GM21717 (cell line): Measurements from ENCODE around the gene TPM1.
"Not testable (repeated sequence)": the region's sequence is repeated elsewhere in the genome, so short reads cannot be mapped to it uniquely, and the experiment has no call there.

Source experiments
- ATAC-seq: cut with Tn5 transposase; IDR thresholded peaks from one replicate; pipeline ENCODE4 v1.9.1; 2021; ENCODE audit warnings: mild to moderate bottlenecking, moderate library complexity; ENCODE audit not compliant: unreplicated experiment

TPM1 gene

DNA sequence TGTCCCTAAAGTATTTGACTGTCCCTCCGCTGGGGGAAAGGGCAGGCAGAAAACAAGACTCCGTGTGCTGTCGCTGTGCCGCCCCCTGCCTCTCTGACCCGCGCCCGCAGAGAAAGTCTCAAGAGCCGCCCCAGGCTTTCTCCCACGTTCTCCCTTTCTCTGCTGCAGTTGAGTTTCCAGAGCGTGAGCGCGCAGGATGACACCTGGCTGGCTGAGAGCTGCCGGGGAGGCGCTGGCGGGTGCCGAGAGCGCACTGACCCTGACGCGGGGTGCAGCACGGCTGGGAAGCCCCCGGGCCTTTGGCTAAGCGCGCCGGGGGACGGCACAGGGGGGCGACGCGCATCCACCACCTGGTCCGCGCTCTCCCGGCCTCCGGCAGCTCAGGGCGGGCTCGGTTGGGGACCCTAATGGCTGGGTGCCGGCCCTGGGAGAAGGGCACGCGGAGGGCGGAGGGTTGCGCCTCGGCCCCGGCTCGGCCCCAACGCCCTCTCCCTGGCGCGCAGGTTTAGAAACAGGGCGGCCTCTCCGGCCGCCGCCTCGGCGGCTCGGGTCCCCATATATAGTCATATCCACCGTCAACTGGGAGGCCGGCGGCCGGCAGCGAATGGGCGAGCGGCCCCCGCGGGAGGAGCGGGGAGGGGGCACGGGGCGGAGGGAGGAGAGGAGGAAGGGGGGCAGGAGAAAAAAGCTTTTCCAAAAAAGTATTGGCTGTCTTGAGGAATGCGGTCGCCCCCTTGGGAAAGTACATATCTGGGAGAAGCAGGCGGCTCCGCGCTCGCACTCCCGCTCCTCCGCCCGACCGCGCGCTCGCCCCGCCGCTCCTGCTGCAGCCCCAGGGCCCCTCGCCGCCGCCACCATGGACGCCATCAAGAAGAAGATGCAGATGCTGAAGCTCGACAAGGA is at the start of gene TPM1:
Gene TPM1 (plus strand): TSS at position 774 of the 903 bp plus-strand sequence. CDS start 83 bp downstream, at position 857.
- ATAC-seq: no peak

DNA sequence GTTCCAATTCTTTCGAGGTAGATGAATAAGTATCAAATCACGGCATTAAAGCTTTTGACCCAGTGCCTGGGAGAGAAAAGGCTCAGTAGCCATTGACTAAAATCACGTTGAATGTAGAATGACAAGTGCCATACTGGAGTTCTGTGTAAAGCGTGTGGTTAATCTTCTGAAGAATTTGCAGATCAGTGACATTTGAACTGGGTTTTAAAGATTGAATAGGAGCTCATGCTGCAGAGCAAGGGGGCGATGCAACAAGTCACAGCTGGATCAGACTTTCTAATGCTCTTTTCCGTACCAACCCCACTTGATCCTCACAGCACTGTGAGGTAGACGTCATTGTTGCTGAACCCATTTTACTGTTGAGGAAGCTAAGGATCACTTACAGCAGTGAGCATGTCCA is 49.5 kb upstream of the TPM1 start:
- no peak for ATAC-seq

DNA sequence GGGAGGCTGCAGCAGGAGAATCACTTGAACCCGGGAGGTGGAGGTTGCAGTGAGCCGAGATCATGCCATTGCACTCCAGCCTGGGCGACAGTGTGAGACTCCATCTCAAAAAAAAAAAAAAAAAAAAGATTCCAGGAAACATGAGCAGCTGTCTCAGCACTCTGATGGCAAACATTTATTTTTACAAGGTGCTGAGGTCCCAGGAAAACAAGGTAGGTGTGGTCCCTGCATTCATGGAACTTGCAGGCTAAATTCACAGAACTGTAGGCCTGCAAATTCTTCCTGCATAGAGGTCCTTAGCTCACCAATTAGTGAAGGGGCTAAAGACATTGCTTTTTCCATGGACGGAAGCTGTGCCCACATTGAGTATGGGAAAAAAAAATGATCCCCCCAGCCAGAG is 48.9 kb upstream of the TPM1 start:
- not testable (repeated sequence) for ATAC-seq

DNA sequence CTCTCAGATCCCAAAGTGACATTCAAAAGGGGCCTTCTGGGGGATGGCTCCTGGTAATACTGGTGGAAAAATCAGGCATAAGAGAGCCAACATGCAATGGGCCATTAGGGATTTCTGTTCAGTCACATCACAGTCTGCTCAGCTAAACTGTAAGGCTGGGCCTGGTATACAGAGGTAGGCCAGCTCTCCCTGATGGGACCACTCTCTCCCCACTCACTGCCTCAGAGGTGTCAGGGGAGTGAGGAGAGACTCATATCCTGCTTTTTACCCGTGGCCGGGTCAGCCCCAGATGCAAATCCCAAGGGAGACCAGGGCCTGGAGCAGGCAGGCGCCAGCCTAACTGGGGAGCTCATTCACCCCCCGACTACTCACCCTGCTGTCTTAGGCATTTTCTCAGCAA is 48.1 kb upstream of the TPM1 start:
- no peak for ATAC-seq

DNA sequence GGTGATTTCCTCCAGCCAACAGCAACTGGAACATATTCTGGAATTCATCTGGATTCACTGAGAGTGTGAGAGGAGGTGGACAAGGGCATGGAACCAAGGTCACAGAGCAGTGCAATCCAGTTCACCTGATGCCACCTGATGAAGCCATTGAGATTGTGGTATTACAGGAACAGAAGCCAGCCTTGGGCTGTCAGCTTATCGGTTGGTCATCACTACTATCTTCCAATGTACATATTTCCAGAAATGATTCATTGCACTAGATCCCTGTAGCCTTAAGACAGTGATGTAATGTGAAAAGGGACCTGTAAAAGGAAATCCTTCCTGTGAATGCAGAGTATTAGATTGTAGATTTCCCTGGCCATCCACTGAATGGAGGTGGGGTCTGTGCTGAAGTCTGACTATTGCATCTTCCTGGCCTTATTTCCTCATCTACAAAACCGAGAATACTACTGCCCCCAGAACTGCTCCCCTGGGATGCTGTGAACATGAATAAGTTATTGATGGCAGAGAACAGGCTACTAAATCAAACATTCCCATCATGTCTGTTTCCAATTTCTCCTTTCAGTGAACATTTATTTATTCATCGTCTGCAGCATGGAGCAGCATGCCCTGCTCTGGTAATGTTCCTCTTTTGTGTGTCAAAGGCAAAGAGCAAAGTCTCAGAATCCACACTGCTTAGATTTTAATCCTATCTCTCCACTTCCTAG is 47.4 kb upstream of the TPM1 start:
- no peak for ATAC-seq

DNA sequence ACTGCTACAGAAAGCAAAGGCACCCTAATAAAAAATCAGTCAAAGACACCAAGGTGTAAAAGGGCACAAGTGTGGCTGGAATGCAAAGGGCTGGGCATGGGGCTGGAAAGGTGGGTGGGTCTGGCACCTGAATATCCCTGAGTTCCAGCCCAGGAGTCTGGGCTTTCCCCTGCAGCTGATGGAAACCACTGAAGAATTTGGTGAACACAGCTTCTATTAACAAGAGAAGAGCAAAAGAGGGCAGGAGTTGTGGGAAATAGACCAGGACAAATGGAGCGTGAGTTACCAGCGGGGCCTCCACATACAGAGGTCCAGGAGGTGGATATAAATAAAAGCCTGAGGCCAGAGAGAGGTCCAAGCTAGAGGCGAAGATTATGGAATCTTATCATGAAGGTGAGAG is 45.1 kb upstream of the TPM1 start:
- ATAC-seq: no peak

DNA sequence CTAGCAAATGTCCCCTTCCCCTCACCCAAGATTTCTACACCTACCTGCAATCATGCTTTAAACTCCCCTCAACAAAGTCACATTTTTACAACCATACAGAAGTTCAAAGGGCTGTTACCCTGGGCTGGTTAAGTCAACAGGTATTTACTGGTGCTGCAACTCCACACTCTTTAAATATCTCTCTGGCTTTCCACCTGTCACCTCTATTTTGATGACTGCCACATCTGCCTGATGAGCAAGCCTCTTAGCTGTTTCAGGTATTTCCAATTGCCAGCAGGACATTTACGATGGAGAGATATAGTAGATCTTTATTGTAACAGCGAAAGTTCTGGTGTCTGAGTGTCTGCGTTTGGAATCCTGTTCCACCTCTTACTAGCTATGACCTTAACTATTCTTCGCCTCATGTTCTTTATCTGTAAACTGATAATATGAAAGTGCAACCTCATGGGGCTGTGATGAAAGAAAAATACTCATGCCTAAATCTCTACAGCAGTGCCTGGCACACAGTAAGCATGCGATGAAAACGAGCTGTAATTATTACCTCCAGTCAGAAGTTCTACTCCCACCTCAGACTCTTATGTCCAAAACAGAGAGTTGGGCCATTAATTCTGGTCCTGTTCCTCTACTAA is 44.2 kb upstream of the TPM1 start:
- no peak for ATAC-seq

DNA sequence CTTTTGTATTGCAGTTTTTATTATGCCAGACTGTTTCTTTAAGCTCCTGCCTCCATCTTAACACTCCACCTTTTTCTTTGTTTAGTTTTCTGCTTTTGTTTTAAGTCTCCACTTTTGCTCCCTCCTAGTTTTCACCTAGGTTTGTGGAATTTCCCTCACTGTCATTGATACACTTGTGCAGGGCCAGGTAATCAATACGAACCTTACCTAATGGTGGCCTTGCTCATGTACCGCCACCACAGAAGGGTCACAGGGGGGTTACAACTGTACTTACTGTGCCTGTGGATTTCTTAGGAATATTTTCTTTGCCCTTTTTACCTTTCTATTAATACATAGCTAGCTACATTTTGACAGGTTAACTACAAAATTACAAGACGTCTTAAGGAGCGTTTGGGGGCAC is 43.4 kb upstream of the TPM1 start:
- ATAC-seq: no peak

DNA sequence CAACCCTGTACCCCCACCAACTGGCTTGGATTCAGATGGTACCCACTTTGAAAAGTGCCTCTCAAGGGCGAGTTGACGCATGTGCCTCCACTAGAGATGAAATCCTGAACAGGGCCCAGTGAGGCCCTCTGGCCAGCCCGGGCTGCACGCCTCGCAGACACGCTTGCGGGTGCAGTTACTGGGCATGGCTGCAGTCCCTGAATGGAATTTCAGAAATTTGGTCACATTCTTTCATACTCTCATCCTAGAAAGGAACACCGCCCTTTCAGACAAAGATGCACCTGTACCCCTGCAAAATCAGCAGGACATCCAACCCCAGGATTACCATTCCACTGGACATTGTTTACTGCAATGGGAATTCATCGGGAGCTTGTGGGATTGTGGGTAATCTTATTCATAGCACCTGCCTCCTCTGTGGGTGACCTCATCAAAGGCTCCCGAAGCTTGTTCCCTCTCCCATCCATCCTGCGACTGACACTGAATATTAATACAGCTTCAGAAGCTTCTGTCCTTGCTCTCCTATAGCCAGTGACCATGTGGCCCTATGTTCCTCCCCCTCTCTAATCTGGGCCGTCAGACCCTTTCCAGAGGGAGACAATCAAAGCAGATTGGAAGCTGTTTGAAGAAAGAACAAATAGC is 42.5 kb upstream of the TPM1 start:
- no peak for ATAC-seq

DNA sequence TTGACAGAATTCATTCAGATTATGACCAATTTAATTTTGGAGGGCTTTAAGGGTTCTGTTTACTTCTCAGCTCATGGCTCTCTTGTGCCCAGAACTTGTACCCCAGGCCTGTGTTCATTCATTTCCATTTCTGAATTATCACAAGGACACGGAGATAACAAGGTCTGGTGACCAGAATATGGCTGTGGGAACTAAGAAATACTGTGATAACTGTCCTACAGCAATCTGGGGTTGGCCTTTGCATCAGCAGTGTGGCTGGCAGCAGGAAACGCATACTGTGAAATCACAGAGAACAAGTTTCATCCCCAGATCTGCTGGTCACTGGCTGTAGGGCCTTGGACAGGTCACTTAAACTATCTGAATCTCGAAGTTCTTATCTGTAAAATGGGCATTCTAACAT is 41.8 kb upstream of the TPM1 start:
- no peak for ATAC-seq

DNA sequence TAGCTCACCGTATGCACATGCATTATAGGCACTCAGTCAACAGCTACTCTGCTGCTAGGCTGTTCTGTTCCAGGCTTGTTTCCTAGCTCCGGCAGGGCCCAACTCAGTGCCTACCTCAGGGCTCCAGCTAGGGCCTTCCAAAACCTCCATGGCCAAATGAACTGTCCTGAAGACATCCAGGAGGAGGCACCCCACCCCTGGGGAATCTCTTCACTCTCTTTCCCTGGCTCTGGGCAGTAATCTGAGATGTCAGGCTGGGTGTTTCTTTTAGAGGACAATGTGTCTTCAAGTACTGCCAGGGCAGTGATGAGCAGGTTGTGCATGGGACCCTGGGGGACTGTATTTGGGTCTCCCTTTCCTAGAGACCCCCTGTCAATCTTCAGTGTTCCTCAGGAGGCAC is 38.3 kb upstream of the TPM1 start:
- no peak for ATAC-seq

DNA sequence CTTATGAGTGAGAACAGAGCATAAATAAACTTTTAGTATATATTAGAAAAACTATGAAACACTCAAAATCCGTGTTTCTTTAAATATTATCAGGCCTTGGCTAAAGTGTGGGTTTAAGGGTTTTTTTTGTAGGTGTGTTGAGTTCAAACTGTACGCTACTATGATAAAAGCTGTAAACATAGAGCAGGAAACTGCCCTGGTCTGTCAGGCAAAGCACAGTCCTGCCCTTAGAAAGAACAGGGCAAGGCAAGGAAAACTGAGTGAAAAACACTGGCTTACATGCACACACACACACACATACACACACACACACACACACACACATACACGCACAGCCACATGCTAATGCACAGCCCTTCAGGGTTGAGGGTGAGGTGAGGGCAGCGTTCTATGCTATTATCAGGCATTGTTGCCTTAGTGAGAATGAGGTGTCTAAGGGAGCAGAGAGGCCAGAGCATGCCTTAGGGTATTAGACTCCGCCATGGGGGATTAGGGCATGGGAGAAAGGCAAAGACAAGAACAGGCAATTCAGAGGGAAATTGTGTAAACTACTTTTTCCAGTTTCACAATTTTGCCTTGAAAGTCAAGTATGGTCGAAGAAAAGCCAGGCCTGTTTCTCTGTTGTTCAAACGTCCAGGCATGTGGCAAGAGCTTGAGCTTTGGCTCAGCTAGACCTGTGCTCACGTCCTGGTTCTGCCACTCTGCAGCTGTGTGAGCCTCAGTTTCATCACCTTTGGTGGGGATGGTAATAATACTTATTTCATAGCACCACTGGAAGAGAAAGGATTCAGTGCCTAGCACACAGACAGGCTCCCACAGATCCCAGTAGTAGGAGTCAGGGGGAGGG is 36.3 kb upstream of the TPM1 start:
- ATAC-seq: no peak

DNA sequence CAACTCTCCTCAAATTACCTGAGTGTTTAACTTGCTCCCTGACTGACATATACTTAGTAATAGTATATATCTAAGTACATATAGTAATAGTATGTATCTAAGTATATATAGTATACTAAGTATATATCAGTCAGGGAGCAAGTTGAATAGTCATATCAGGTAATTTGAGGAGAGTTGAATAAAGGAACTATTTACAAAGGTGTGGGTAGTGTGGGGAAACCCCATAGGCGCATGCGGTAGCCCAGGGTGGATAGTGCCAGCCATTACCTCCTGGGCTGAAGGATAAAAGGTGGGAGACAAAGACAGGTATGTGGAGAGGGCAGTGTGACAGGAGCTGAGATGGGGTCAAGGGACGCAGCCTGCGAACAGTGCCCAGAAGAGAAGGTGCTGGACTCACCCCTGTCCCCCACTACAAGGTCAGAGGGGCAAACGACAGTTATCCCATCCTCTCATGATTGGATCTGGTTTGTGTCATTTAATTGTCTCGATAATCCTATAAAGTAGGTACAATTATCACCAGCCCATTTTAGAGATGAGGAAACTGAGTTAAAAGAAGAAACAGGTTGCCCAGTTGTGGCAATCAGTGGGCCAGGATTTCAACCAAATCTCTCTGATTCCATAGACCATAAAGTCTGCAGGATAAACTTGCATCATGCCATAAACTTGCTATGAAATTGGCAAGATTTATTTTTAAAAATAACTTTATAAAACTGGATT is 34.1 kb upstream of the TPM1 start:
- ATAC-seq: no peak

DNA sequence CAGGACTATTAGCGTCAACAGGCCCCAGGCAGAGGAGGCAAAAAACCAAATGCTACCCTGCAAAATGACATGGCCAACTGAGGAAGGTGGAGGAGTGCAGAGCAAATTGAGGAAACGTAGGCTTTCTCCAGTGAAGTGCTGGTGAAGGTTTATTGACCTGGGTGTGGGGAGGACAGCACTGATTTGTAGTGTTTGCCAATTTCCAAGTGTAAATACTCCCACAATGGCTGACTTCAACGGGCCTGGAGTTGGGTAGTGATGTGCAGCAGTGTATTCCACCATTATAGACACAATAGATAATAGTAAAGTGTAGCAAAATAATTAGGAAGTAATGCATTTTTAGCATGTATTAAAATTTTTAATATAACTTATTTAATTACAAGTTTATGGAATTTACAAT is 32.2 kb upstream of the TPM1 start:
- ATAC-seq: no peak

DNA sequence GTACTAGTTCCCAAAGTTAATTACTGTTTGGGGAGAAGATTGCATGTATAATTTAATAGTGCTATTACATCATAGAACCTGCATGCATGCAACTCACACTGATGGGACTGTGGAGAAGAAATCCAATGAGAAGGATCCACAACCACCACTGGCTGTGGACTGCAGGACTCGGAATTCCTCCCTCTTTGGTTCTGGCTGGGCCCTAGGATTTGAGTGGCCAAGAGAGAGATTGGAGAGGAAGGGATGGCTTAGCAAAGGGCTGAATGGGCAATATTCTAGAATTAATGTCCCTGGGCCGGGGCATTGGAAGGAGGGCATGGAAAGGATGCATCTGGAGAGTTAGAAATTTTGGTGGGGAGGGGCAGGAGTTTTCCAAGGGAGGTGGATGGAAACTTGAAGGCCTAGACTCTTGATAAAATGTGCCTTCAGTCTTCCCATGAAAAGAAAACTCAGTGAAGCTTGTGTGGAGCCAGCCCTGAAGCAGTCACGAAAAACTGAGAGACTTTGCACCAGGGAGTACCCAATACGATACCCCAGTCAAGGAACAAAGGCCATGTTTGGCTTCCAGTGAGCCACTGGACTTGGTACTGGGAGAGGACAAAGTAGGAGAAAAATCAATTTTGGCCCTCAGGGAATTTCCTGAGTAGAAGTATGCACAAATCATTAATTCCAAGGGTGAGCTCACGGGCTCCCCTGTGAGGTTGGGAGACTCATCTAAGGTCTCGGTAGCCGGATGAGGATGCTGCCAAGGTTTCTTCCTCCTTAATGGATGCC is 31.4 kb upstream of the TPM1 start:
- ATAC-seq: no peak

DNA sequence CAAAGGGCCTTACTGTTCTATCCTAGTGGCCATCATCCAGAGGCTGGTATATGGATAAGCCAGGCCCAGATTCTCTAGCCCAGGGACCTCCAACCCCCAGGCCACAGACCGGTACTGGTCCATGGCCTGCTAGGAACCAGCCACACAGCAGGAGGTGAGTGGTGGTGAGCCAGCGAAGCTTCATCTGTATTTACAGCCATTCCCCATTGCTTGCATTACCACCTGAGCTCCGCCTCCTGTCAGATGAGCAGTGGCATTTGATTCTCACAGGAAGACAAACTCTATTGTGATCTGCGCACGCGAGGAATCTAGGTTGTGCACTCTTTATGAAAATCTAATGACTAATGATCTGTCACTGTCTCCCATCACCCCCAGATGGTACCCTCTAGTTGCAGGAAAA is 30.1 kb upstream of the TPM1 start:
- ATAC-seq: no peak

DNA sequence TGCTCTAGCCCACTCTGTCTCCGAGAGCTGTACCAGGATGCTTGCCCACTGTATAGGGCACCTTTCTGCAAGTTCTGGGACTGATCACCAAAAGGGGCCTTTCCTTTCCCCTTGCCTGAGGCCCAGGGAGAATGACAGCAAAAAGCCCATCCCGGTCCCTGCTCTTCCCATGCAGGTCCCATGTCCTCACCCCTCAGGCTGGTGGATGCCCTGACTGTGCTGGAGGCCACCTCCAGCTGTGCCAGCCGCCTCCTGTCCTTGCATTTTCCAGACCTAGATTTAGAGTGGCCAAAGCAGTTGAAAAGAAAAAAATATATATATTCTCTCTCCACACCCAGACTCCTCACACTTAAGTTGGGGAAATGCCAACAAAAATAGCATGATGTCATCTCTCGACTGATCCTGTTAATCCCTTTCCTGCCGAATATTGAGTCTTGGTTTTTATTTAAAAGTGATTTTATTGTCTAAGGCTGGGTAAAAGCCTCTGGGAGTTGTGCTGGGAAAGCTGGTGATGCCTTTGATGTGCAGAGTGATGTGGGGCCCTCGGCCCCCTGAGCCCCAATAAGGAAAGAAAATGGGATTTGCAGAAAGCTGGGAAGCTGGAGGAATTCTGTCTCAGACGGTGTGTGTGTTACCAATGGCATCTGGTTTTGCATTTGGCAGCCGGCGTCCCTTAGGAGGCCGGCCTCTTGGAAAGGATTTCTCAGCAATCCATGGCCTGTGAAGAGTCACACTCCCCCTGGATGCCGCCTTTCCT is 29.3 kb upstream of the TPM1 start:
- no peak for ATAC-seq

DNA sequence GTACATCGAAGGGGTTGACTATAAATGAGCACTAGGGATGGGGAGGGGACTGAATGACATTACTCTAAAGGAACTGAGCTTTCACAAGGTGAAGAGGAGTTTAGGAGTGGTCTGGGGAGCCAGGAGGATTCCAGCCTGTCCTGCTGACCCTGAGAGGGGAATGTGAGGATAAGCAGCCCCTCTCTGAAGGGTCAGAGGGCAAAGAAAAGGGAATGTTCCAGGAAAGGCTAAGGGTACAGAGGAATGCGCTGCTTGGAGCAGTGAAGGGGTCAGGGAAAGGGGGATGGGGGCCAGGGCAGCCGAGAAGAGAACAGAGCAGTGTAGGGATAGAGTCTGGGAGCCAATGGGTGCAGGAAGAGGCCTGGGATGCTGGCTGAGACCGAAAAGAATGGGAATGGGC is 28.0 kb upstream of the TPM1 start:
- no peak for ATAC-seq
